ENCODE measurements around the gene EDEM3. TPM values are rescaled to one million over a fixed set of nuclear protein-coding genes. Genes with fewer than 3 reads are reported as not detected.

The EDEM3 gene
- total RNA-seq, 1 donor from 2014 or later = 36.8 TPM

DNA sequence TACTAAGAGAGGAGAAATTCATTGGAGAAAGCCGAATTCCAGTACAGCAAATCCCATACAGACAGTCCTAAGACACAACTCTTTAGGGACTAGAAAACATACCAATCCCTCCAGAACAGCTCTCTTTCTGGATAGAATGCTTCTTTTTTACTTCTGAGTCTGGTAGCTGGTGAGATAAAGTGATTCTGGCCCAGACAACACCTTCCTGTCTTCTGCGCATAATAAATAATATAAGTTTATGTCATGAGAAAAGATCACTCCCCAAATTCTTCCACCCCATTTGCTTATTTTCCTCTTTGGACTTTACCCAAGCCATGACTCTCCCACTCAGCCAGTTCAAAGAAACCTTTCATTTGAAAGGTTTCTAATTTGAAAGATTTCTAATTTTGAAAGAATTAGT, 98.4 kb downstream of the EDEM3 start:
- Mint-ChIP-seq H3K27ac (ENCODE audit: unreplicated experiment) (no peak overlapping the region), H3K27me3 (ENCODE audit: unreplicated experiment) (no peaks in the 10 kb centered on the region), H3K36me3 (ENCODE audit: unreplicated experiment) (no peaks in the 10 kb centered on the region), H3K4me1 (ENCODE audit: unreplicated experiment) (peaks cover 16% of the 10 kb centered on the region), H3K4me3 (ENCODE audit: unreplicated experiment) (no peak overlapping the region), H3K9me3 (ENCODE audit: unreplicated experiment) (no peaks in the 10 kb centered on the region)
- no peak for DNase-seq (ENCODE audit: extremely low spot score, unreplicated experiment)
- TF ChIP-seq CTCF (IDR thresholded peaks at IDR 0.05) = no peak

DNA sequence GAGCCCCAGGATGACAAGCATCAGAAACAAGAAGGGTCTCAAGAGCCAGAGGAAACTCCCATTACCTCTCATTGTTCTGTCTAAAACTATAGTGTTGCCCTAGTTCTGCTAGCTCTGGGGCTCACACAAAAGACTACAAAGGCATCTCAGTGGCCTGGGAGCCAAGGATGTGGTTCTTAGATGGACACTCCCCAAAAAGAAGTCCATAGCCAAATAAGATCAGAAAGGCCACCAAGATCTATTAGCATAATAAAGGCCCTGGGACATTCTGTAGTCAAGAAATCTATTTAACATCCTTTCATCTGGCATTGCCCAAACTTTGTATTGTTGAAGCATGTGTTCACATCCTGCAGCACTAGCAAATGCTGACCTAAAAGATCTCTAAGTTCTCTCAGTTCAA, 99.5 kb downstream of the EDEM3 start:
- Mint-ChIP-seq H3K4me3 (ENCODE audit: unreplicated experiment) (no peak overlapping the region), H3K27me3 (ENCODE audit: unreplicated experiment) (no peaks in the 10 kb centered on the region), H3K9me3 (ENCODE audit: unreplicated experiment) (no peaks in the 10 kb centered on the region), H3K27ac (ENCODE audit: unreplicated experiment) (no peak overlapping the region), H3K36me3 (ENCODE audit: unreplicated experiment) (no peaks in the 10 kb centered on the region), H3K4me1 (ENCODE audit: unreplicated experiment) (peaks cover 10% of the 10 kb centered on the region)
- TF ChIP-seq CTCF (IDR thresholded peaks at IDR 0.05) = no peak
- DNase-seq (ENCODE audit: extremely low spot score, unreplicated experiment) = no peak

- H3K27me3 Mint-ChIP-seq (ENCODE audit: unreplicated experiment) = no peaks in the 10 kb centered on the region
These were observed 104.3 kb downstream of the EDEM3 start for GRCh38 chr1:184650177-184650866.

GRCh38 chr1:184649451-184649888, 105.2 kb downstream of the EDEM3 start:
- H3K4me1 Mint-ChIP-seq (ENCODE audit: unreplicated experiment) = peaks cover 13% of the 10 kb centered on the region
- peaks cover 6% of the 10 kb centered on the region for H3K9me3 Mint-ChIP-seq (ENCODE audit: unreplicated experiment)
- no peak for TF ChIP-seq CTCF (IDR thresholded peaks at IDR 0.05)
- H3K27ac Mint-ChIP-seq (ENCODE audit: unreplicated experiment) = no peak overlapping the region
- H3K36me3 Mint-ChIP-seq (ENCODE audit: unreplicated experiment) = no peaks in the 10 kb centered on the region
- no peak overlapping the region for H3K4me3 Mint-ChIP-seq (ENCODE audit: unreplicated experiment)
- peak; percentile 34 for DNase-seq (ENCODE audit: extremely low spot score, unreplicated experiment)
- no peaks in the 10 kb centered on the region for H3K27me3 Mint-ChIP-seq (ENCODE audit: unreplicated experiment)

More at GRCh38 chr1:184650177-184650866, 104.3 kb downstream of the EDEM3 start:
- Mint-ChIP-seq H3K4me1 (ENCODE audit: unreplicated experiment) (peaks cover 13% of the 10 kb centered on the region), H3K27ac (ENCODE audit: unreplicated experiment) (no peak overlapping the region), H3K36me3 (ENCODE audit: unreplicated experiment) (no peaks in the 10 kb centered on the region), H3K9me3 (ENCODE audit: unreplicated experiment) (peaks cover 6% of the 10 kb centered on the region), H3K4me3 (ENCODE audit: unreplicated experiment) (no peak overlapping the region)
- TF ChIP-seq CTCF (IDR thresholded peaks at IDR 0.05) = no peak
- peak; percentile 44 for DNase-seq (ENCODE audit: extremely low spot score, unreplicated experiment)

DNA sequence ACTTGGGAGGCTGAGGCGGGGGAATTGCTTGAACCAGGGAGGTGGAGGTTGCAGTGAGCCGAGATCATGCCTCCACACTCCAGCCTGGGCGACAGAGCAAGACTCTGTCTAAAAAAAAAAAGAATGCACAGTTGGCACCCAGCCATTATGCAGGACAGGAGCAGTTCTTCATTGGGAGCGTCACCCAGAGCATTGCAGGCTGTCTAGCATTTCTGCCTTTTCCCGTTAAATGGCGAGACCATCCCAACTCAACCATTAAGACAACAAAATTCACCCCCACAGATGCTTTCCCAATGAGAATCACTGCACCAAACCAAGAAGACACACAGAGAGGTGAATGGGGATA, 105.8 kb downstream of the EDEM3 start:
- TF ChIP-seq CTCF (IDR thresholded peaks at IDR 0.05) = no peak
- H3K9me3 Mint-ChIP-seq (ENCODE audit: unreplicated experiment) = peaks cover 6% of the 10 kb centered on the region
- H3K4me3 Mint-ChIP-seq (ENCODE audit: unreplicated experiment) = no peak overlapping the region
- peak; percentile 42 for DNase-seq (ENCODE audit: extremely low spot score, unreplicated experiment)
- H3K27me3 Mint-ChIP-seq (ENCODE audit: unreplicated experiment) = no peaks in the 10 kb centered on the region
- H3K27ac Mint-ChIP-seq (ENCODE audit: unreplicated experiment) = no peak overlapping the region
- peaks cover 9% of the 10 kb centered on the region for H3K4me1 Mint-ChIP-seq (ENCODE audit: unreplicated experiment)
- H3K36me3 Mint-ChIP-seq (ENCODE audit: unreplicated experiment) = no peaks in the 10 kb centered on the region
